Measurements from ENCODE around the gene ARMH4.

The ARMH4 gene

DNA sequence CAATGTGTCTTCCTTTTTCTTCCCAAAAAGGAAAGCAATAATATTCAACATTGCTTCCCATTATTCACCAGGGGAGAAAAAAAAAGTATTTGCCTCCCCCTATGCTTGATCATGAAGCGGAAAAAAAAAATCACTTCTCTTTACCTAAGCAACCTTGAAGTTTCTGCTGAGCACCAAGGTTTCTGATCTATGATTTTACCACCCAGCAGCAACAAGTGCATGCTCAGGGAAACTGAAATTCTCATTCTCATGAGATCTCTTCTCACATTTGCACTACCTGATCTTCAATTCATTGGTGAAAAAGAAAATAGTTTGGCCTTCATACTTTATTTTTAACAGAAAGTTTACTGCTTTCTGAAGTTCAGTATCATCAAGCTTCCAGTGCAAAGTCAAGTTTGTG, 125.8 kb downstream of the ARMH4 start:
- no peak for DNase-seq

DNA sequence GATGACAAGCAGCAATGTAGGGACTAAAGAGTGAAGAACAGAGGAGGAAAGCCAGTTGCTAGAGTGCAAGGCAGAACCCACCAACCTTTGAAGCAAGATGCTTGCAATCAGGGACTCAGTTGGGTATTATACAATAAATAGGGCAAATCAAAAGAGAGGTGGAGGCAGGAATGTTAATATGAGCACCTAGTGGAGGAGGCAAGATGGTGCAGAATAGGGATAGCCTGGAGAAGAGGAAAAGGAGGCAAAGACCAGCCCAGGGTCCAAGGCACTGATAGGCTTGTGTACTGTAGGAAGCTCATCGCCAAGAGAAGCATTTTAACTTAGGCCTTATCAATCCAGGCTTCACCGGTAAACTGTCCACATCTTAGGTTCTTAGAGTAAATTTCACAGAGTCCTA, 137.2 kb downstream of the ARMH4 start:
- DNase-seq, result no peak

DNA sequence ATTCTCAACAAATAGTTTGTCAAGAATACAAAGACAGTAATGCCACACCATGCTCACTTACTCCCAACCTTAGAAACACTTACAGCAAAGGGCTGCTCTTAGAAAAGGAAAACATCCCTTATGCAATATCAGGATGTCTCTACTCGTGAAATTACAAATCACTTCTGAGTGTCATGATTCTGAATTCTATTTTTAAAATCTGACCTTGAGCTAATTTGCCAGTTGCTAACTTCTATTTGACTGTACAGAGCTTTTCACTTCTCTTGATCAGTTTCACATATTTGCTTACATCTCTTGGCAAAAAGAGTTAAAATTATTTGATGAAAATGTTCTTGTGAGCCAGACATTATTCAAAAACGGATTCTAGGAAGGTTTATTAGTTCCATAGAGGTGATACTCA, 149.4 kb downstream of the ARMH4 start:
- DNase-seq, result no peak

DNA sequence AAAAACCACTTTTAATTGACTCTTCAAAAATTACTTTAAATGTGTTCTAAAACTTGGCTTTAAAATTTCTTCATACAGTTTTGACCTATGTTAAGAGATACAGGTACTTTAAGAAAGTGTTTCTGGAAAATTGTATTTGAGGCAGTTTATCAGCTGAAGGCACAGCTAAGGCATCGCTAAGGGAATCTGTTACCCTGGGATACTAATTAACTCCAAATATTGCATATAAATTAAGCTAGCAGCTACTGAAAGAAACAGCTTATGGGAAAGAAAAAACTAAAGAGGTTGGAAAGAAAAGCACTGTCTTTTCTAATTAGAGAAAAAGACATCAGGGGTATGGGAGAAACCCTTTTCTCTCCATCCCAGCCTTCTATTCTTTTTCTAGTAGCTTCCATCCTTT, 152.0 kb downstream of the ARMH4 start:
- no peak for DNase-seq

DNA sequence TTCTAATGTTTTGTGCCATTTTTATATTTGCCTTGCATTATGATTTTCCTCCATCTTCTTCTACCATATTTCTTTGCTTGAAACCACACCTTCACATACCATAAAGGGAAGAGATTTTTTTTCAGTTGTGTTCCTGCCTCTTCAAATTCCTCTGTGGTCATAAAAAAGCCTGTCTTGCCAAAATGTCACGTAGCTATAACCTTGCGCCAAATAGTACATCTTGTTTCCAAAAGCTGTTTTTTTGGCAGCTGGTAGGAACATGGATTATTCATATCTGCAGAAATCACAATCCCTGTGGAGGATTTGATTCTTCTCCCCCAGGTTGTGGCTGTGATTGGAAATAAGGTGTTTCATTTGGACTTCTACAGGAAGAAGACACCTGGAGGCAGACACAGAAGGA, 152.5 kb downstream of the ARMH4 start:
- DNase-seq, result no peak

DNA sequence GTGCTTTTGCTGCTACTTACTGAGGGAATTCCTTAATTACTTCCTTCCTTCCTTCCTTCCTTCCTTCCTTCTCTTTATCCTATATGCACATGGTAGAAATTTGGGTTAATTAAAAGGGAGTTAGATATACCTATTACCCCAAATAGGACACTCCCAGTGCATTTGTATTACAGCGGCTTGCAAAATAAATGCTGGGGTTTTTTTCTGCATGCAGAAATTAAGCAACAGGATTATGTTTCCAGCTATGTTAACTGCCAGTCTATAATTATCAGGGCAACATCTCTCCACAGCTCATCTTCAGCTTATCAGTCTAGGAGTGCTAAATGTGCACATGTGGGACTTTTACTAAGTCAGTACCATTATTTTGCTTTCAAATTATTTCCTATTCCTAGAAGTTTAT, 153.2 kb downstream of the ARMH4 start:
- no peak for DNase-seq

DNA sequence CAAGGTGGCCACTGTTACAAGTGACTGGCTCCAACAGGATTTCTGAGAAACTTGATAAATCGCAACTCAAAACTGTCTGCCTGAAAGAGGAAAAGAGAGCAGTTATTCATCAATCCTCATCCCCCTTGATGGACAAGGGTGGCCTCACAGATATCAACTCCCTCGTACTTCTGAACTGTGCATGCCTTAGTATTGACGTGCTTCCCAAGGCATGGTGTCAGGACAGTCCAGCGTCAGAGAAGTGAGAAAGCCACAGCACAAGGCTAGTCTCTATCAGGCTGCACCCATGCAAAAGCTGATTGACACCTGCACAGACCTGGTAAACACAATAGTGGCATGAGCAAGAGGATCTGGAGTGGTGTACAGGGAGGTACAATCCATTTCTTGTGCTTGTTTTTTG, 160.7 kb downstream of the ARMH4 start:
- DNase-seq, result no peak

DNA sequence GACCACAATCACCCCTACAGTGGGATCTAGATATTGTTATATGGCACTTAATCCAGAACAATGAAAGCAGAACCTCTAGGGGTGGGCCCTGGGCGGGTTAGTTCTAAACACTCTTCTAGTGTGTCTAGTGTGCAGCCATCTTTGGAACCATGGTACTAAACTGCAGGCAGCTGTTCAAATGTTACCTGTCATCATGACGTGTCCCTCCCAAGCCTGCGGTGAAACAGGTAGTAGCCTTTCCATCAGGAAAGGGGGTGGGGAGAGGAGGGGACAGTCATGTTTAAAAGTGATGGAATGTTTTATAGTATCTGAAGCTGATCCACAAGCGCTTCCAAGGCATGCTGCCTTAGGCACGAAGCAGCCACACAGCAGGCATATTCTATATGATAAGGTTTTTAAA, 163.6 kb downstream of the ARMH4 start:
- no peak for DNase-seq

DNA sequence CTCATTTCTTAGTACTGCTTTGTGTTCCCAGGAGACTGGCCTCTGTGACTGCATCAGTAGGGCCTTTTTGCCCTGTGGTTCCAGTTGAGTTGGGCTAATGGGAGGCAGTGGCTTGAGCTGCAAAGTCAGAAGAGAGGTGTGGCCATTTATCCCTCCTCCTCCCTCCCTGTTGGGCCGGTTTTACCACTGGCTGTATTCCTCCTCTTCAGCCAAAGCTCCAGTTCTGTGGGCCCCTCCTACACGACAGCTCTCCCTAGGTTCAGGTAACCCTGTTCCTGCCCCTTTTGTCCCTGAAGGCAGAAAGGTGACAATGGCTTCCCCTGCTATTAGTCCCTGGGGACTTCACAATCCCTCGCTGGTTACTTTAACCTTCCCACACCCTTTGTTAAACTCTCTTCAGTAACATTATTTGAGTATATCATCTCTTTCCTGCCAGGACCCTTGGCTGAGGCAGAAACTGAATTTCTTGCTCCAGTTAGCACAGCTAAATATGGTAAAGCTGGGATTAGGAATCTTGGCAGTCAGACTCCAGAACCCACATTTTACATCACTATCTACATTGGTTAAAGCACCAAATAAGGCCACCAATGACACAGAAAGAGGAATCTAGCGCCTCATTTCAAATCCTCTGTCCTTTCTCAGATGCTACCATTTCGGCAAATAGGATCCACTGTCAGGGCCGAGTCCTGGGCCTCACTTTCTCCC, 164.3 kb downstream of the ARMH4 start:
- no peak for DNase-seq

DNA sequence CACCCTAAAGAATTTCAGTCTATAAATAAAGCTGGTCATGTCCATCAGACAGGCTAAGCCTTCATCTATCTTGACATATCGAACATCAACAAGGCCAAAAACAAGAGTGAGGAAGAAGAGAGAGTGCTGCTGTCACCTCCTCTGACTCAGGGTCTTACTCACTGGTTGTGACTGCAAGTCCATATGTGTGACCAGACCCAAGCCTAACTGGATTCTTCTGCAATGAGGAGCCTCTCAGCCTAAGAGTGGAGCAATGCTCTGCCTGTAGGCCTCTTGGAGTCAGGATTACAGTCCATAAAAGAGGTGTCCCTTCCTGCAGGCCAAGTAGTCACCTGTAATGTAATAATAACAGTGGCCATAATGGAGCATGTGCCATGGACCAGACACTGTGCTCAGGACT, 165.0 kb downstream of the ARMH4 start:
- no peak for DNase-seq

DNA sequence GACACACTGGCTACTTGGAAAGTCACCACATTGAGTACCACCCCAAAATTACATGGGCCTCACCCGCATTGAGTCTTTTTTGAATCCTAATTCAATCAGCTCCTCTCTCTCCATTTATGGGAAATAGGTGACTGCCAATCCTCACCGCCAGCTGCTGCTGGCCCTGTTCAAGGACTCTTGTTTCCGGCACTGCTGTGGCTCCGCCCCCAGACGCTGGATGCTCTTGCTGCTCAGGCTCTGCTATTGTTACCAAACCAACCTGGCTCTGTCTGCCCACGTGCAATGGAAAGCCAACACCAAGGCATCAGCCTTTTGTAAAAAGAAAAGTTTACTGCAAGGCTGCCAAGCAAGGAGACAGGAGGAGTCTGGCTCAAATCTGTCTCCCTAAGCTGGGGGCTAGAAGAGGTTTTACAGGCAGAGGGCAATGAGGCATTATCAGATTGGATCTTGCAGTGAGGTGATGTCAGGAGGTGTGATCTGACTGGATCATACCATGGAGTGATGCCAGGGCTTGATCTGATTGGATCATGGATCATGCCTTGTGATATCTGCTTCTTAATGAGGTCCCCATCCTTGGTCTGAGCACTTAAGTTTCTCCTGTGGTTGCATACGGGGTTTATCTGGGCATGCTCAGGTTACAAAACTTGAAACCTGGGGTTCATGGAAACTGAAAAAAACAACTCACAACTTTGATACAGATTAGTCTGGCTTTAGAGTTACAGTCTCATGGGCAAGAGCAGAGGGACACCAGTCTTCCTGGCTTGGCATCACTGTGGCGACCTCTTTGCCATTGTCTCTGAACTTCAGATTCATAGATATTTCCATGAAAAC, 169.0 kb downstream of the ARMH4 start:
- DNase-seq, result no peak

DNA sequence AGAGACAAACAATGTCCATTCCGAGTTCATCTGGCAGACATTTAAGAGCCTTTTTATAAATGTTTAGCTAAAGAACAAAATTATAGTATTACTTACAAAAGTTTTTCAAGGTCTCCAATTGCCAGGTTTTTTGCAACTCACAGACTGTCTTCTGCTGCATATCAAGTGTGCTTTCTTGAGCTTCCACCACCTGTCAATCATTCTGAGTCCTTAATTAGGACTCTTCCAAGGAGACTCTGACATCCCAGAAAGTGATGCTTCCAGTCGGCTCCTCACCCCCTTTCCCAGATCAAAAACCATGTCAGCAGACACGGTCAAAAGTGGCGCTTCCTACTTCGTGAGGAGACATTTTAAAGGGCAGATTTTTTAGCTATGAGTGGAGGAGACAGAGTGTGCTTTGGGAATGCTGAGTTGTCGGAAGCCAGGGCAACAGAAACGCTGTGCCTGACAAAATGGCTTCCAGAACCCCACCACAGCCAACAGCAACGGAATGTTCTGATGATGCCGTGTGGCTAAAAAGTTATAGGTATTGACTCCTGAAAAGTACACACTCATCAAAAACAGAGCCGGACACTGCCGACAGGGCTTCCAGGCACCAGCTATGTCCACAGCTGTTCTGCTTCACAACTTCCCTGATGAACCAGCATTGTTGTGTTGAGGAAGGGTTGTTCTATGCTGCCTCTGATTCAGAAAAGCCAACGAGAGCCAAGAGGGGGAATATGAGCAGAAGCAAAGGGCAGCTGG, 170.0 kb downstream of the ARMH4 start:
- DNase-seq, result no peak

DNA sequence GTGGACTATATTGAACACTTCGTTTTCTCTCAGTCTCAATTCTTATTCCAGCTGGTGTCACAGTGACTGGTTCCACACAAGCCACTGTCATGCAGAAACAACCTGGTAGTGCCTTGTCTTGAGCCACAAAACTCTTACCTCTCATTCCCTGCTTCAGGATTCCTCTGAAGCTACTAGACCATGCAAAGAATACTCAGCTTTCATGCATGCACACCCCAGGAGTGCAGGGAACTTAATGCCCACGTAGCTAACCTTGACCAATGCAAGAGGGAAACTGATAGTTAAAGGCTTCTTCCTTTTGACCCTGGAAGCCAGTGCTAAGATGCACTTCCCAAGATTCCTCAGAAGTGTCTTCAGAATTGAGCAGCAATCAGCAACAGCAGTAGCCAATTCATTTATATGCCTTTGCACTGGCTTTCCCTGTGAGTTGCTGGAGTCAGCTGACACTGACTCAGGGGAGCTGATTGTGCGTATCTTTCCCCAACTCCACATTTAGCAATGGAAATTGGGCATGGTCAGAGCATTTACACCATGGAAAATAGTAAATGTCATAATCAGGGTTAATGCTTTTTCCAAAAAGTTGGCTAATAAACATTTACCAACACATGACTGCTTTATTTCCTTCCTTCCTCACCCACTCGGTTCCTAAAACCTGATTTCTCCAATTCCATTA, 172.5 kb downstream of the ARMH4 start:
- DNase-seq, result no peak

DNA sequence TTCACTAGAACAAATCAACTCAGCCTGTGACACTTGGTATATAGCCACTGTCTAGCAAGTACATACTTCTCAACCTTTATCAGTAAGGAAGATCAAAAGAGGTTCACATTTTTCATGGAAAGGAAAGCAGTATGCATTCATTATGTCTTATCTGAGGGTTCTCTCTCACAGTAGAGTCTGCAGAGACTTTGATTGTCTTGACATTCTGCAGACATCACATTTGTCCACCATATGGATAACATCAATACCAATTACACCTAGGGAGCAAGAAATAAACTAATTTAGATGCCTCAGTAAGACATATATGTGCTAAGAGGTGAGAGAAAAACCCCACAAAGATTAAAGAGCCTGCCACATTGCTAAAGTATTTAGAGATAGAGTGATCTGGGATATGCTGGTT, 175.3 kb downstream of the ARMH4 start:
- no peak for DNase-seq

DNA sequence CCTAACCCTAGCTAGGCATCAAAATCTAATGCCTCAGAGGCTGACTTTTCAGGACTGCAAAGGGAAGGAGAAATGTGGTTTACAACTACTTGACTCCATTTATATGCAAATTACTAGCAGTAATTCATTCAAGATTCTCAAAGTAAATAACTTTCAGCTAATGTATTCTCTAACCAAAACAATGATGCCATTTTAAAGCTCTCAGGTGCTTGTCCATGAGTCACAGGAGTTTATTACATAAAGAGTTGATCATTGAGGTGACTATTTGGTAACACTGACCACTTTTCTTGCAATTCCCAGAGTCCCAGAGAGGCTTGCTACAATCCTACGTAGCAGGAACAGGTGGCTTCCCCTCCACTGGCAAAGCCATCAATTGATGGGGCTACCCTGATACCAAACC, 177.1 kb downstream of the ARMH4 start:
- DNase-seq, result no peak

DNA sequence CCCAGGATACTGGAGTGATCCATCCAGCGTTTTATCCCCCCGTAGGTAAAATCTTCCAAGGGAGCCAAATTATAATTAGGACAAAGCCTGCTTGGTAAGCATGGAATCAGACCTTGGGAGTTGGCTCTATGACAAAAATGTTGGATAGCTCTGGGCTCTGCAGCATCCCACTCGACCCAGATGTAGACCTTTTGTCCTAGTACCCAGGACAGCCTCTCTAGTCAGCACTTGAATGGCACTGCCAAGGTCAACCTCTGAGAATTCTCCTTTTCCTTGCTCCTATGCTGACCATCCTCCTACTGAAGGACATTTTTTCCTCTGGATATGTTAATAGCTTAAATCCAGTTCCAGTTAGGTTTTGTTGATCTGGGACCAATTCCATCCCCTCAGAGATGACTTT, 181.4 kb downstream of the ARMH4 start:
- DNase-seq, result no peak

DNA sequence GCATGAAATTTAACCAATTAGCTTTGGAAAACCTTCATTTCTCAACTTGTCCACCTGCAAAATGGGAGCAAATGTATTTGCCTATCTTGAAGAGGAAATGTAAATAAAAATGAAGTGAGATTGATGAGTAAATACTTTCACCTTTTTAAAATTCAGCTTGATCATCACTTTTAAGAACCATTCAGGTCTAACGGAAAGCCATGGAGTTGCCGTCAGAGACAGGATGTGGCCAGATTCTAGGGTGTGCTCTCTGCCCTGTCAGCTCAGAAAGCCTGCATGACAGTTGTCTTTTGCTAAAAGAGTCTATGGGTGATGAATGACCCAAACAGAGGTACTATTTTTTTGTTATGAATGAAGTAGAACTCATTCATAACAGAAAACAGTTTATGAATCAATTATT, 181.8 kb downstream of the ARMH4 start:
- no peak for DNase-seq

DNA sequence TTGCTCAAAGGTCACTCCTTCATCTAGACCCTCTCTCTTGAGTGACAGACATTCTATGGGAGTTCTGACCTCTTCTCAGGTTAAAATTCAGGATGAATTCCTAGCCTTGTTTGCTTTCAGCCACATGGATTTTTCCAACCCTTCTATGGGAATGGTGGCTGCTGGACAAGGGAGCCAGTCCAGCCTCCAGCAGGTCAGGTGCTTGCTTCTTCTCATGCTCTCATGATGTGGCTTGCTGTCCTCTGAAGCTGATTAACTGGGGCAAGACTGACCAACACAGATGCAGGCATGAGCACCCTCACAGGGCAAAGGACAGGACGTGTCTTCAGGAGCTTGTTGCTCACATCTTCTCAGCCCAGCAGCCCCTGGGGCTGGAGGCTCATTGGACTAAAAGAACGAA, 188.9 kb downstream of the ARMH4 start:
- DNase-seq, result no peak

DNA sequence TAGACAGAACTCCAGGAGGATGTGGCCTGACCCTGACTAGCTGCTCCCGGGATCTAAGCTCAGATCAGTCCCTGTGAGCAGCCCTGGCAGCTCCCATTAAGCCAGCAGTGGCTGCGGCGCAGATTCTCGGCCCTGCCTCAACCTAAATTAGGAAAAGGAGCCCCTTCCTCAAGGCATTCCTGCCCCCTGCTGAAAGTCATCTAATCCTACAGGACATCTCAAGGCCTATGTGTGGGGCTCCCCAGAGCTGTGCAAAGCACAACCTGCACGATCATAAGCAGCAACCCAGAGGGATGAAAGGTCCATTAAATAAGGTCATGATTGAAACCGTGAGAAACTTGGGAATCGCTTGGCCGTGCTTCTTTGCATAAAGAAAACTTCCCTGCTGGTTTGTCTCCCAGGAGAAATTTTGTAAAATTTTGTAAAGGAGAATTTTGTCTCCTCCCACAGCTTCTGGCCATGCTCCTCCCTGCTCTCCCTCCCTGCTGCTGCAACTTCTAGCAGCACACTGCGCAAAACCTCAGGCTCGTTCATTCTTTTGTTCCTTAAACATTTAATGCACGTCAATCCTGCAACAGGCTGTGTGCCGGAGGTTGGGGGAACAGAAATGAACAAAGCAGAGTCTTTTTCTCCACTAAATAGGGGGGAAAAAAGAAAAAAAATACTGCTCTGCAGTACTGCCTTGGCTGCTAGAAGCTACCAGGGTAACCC, 189.5 kb downstream of the ARMH4 start:
- DNase-seq, result no peak

DNA sequence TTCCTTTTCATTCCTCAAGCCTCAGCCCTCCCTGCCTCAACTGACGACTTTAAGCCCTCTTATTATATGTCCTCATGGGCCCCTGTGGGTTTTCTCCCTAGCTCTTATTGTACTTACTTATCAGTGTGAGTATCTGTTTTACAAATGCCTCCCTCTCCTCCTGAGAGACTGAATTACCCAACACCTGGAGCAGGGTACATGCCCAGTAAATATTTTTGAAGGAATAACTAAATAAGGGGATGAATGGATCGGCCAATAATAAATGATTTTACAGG, 190.3 kb downstream of the ARMH4 start:
- no peak for DNase-seq

DNA sequence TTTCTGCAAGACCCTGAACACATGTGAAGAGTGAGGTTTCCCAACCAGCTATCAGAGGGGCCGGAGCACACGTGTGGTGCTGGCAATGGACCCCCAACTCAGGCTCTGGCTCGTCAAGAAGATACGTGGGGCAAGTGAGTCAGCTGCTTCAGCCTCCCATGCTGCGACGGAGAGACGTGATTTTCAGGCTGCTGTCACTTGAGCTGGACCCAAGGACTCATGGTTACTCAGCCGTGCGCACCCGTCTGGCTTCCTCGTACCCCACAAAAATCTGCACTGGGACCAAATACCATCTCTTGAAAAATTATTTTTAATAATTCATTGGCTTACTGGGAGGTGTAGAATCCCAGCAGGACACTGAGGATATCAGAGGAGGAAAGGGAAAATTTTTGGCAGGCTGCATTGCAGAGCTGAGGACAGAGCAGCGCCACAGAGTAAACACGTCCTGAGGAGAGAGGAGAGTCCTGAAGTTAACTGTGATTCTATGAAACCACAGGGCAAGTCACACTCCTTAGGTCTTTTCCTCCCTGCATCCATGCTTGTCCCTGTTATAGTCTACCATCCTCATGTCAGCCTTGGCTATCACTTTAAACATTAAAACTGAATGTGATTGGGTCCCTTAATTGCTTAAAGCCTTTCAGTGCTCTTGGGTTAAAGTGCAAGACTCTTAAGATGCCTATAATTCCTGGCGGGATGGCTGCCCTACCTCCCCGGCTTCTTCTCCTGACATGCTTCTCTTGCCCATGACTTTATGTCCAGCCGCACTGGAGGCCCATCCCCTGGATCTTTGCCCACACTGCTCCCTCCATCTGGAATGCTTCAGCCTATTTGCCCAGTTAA, 190.8 kb downstream of the ARMH4 start:
- DNase-seq, result no peak

DNA sequence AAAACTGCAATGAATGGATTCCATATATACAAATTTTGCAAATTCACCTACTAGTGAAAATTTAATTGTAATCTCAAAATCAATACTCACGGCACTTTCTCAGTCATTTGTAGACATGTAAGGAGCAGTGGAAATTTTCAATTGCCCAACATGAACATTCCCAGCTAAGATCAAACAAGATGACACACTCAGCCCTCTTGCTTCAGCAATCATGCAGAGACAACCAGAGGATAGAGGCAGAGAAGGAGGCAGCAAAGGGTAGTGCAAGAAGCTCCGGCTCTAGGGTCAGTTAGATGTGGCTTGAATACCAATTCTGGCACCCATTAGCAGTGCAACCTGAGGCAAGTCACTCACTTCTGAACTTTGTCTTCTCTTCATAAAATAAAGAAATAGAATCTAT, 194.6 kb downstream of the ARMH4 start:
- no peak for DNase-seq
